IPS DF 4.7 (cell line): ENCODE results near the gene ADAP1.

Experiments used
- DNase-seq: peaks from one replicate; pipeline ENCODE4 v3.0.0-alpha.2; 2013; ENCODE audit warnings: low spot score; ENCODE audit errors: extremely low read depth

ADAP1 gene

GRCh38 chr7:867406-868188 lies 86.9 kb downstream of the ADAP1 start:
- no peak for DNase-seq

- DNase-seq: no peak
Measured at GRCh38 chr7:867001-867405, 87.5 kb downstream of the ADAP1 start.

GRCh38 chr7:865921-866320 lies 88.6 kb downstream of the ADAP1 start:
- DNase-seq: no peak

GRCh38 chr7:863106-863505 lies 91.4 kb downstream of the ADAP1 start:
- DNase-seq: no peak

GRCh38 chr7:862157-862556 lies 92.3 kb downstream of the ADAP1 start:
- DNase-seq: no peak

GRCh38 chr7:861222-861621 lies 93.3 kb downstream of the ADAP1 start:
- no peak for DNase-seq

- no peak for DNase-seq
Measured at GRCh38 chr7:860149-860548, 94.3 kb downstream of the ADAP1 start.

- DNase-seq: no peak
Measured at GRCh38 chr7:859359-860030, 95.0 kb downstream of the ADAP1 start.

- no peak for DNase-seq
Measured at GRCh38 chr7:857661-858060, 96.8 kb downstream of the ADAP1 start.

GRCh38 chr7:856444-857095 lies 97.9 kb downstream of the ADAP1 start:
- DNase-seq: no peak

- no peak for DNase-seq
Measured at GRCh38 chr7:855686-856369, 98.7 kb downstream of the ADAP1 start.

- DNase-seq: no peak
Measured at GRCh38 chr7:854118-854775, 100.2 kb downstream of the ADAP1 start.

GRCh38 chr7:853366-854117 lies 100.9 kb downstream of the ADAP1 start:
- DNase-seq: no peak

- DNase-seq: no peak
Measured at GRCh38 chr7:851204-851603, 103.3 kb downstream of the ADAP1 start.

- no peak for DNase-seq
Measured at GRCh38 chr7:849781-850180, 104.7 kb downstream of the ADAP1 start.

GRCh38 chr7:849145-849544 lies 105.3 kb downstream of the ADAP1 start:
- no peak for DNase-seq
